ENCODE results near the gene SUCLG2. TPM values are rescaled to one million over a fixed set of nuclear protein-coding genes. Genes with fewer than 3 reads are reported as not detected.

SUCLG2 gene
- total and polyA plus RNA-seq, 7 donors, result 63.1 to 289 (median 70.9) TPM

DNA sequence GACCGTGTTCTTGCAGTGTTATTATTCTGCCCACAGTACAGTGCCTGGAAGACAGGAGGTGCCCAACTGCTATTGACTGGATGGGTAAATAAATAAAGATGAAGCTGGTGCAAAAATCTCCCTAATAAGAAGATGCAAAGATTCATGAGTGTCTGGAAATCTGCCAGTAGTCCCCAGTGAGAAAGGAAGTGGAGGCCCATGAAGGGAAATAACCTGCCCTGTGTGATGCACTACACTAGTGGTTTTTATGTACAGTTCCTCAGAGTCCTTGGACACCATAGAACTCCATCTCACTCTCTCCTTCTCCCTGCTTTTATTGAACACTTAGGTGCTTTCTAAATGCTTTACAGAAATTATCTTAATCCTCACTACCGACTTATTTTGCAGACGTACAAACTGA, 8.3 kb upstream of the SUCLG2 start:
- intact Hi-C loops (cut with DNase I), result no loop called here
- WGBS, 2 donors, result 89 to 95% methylated on average over 3 of the region's 3 CpGs
- H3K27ac ChIP-seq, result no peak overlapping the region
- no peak for TF ChIP-seq POLR2A (IDR thresholded peaks at IDR 0.05)
- TF ChIP-seq EP300 (IDR thresholded peaks at IDR 0.05), result no peak
- TF ChIP-seq, protein P1, sequence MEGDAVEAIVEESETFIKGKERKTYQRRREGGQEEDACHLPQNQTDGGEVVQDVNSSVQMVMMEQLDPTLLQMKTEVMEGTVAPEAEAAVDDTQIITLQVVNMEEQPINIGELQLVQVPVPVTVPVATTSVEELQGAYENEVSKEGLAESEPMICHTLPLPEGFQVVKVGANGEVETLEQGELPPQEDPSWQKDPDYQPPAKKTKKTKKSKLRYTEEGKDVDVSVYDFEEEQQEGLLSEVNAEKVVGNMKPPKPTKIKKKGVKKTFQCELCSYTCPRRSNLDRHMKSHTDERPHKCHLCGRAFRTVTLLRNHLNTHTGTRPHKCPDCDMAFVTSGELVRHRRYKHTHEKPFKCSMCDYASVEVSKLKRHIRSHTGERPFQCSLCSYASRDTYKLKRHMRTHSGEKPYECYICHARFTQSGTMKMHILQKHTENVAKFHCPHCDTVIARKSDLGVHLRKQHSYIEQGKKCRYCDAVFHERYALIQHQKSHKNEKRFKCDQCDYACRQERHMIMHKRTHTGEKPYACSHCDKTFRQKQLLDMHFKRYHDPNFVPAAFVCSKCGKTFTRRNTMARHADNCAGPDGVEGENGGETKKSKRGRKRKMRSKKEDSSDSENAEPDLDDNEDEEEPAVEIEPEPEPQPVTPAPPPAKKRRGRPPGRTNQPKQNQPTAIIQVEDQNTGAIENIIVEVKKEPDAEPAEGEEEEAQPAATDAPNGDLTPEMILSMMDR (IDR thresholded peaks at IDR 0.05), result no peak
- no peak for TF ChIP-seq POLR2AphosphoS5 (IDR thresholded peaks at IDR 0.05)
- H3K4me3 ChIP-seq, result no peak overlapping the region
- H3K9me3 ChIP-seq, result no peaks in the 10 kb centered on the region
- H3K27me3 ChIP-seq, result no peaks in the 10 kb centered on the region
- H3K4me1 ChIP-seq, result no peaks in the 10 kb centered on the region
- no peak for DNase-seq
- no peaks in the 10 kb centered on the region for H3K36me3 ChIP-seq

DNA sequence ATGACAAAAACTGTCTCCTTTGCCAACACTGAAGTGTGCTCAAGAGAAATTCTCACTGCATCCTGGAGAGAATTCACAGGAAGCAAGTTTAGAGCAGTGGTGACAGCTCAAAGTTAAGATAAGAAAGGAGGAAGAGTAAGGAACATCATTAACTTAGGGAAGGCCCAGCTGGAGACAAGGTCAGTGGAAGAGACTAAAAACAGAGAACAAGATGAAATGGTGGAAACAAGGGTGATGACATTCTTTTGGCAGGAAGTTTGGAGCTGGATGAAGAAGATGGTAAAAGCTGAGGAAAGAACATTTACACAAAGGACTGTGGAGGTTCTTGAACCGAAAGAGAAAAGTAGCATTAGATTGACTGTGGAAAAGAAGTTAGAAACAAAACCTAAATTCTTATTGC, 6.7 kb upstream of the SUCLG2 start:
- no peak overlapping the region for H3K27ac ChIP-seq
- intact Hi-C loops (cut with DNase I), result no loop called here
- WGBS, 2 donors, result 90 to 93% methylated on average over 1 of the region's 1 CpG
- no peaks in the 10 kb centered on the region for H3K9me3 ChIP-seq
- no peak overlapping the region for H3K4me3 ChIP-seq
- DNase-seq, result no peak
- H3K27me3 ChIP-seq, result no peaks in the 10 kb centered on the region
- H3K36me3 ChIP-seq, result no peaks in the 10 kb centered on the region
- no peaks in the 10 kb centered on the region for H3K4me1 ChIP-seq
- no peak for TF ChIP-seq POLR2AphosphoS5 (IDR thresholded peaks at IDR 0.05)
- TF ChIP-seq, protein P1 (IDR thresholded peaks at IDR 0.05), result no peak
- no peak for TF ChIP-seq POLR2A (IDR thresholded peaks at IDR 0.05)
- no peak for TF ChIP-seq EP300 (IDR thresholded peaks at IDR 0.05)

DNA sequence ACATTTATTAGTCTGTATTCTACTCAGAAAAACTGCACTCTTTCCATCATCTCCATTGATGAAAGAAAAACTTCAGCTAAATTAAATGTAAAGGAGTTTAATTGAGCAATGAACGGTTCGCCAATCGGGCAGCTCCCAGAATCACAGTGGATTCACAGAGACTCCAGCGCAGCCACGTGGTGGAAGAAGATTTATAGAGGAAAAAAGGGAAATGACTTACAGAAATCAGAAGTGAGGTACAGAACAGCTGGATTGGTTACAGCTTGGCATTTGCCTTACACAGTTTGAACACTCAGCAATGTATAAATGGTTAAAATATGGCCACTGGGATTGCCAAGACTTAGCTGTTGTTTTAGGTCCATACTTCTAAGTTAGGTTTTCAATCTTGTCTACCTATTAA, 2.8 kb upstream of the SUCLG2 start:
- H3K4me1 ChIP-seq, result peaks cover 0 to 22% (median 17%) of the 10 kb centered on the region in 4 donors
- H3K27me3 ChIP-seq, result no peaks in the 10 kb centered on the region
- intact Hi-C loops (cut with DNase I), result loop anchor here (10.0 kb wide), 1 partner anchor 662 kb away; the partner anchor contains the start of gene KBTBD8
- H3K36me3 ChIP-seq, result no peaks in the 10 kb centered on the region
- no peak for TF ChIP-seq POLR2A (IDR thresholded peaks at IDR 0.05)
- TF ChIP-seq, protein P1 (IDR thresholded peaks at IDR 0.05), result no peak
- TF ChIP-seq POLR2AphosphoS5 (IDR thresholded peaks at IDR 0.05), result no peak
- TF ChIP-seq EP300 (IDR thresholded peaks at IDR 0.05), result no peak
- no peaks in the 10 kb centered on the region for H3K9me3 ChIP-seq
- no peak overlapping the region for H3K27ac ChIP-seq
- WGBS, 2 donors, result 66 to 92% methylated on average over 5 of the region's 5 CpGs
- H3K4me3 ChIP-seq, result no peak overlapping the region
- DNase-seq, result no peak

DNA sequence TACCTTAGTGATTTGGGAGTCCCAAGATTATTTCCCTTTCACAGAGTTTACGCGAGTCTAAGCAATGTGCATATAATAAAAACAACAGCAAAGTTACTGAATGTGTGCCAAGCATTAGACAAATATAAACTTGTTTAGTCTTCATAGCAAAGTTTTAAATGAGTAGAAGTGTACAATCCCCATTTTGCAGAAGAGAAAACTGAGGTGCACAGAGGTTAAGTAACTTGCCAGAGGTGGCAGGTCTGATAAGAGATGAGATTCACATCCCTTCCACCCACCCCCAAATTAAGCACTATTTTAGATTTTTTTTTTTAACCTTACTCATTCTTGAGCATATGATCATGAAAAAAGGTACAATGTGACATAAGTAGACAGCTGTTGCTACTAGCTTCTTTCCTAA, 2.2 kb upstream of the SUCLG2 start:
- Histone ChIP-seq H3K27ac (no peak overlapping the region), H3K27me3 (no peaks in the 10 kb centered on the region), H3K4me3 (no peak overlapping the region), H3K9me3 (no peaks in the 10 kb centered on the region), H3K36me3 (no peaks in the 10 kb centered on the region), H3K4me1 (peaks cover 0 to 22% (median 17%) of the 10 kb centered on the region in 4 donors)
- intact Hi-C loops (cut with DNase I), result loop anchor here (10.0 kb wide), 1 partner anchor 662 kb away; the partner anchor contains the start of gene KBTBD8
- no peak for DNase-seq
- WGBS, 2 donors, result 90 to 94% methylated on average over 2 of the region's 2 CpGs
- TF ChIP-seq POLR2AphosphoS5 (IDR thresholded peaks at IDR 0.05) (no peak), EP300 (IDR thresholded peaks at IDR 0.05) (no peak), POLR2A (IDR thresholded peaks at IDR 0.05) (no peak)
- TF ChIP-seq, protein P1 (IDR thresholded peaks at IDR 0.05), result no peak
